Effector CD4-positive, alpha-beta T cell (primary cell): ENCODE data around the gene KIRREL1.

Experiments
- DNase-seq: peaks from one replicate; pipeline ENCODE4 v3.0.0-alpha.2; 2020

Gene KIRREL1

GRCh38 chr1:158077411-158078256, 84.2 kb downstream of the KIRREL1 start:
- DNase-seq = no peak

- no peak for DNase-seq
Observed at GRCh38 chr1:158078569-158079080, 85.2 kb downstream of the KIRREL1 start.

DNA sequence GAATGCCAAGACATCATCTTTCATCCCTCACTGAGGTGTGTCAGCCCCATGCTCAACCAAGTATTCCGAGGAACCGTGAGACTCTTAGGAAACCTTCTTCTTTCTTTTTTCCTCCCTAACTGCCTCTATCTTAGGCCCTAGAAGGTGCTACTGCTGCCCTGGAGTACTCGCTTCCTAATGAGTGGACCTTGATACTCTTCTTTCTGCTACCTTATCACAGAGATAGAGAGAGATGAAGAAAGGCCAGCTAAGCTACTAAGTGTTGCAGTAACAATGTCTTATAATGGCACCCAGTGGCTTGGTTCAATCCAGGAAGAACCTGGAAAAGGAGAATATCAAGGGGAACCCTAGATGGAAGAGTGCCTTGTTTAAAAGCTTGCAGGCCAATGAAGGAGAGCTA, 86.6 kb downstream of the KIRREL1 start:
- no peak for DNase-seq

- no peak for DNase-seq
Observed at GRCh38 chr1:158084336-158084735, 90.9 kb downstream of the KIRREL1 start.

- DNase-seq = no peak
Observed at GRCh38 chr1:158084747-158085146, 91.3 kb downstream of the KIRREL1 start.

- no peak for DNase-seq
Observed at GRCh38 chr1:158087320-158087927, 94.0 kb downstream of the KIRREL1 start.

GRCh38 chr1:158089476-158089875, 96.0 kb downstream of the KIRREL1 start:
- DNase-seq = no peak

DNA sequence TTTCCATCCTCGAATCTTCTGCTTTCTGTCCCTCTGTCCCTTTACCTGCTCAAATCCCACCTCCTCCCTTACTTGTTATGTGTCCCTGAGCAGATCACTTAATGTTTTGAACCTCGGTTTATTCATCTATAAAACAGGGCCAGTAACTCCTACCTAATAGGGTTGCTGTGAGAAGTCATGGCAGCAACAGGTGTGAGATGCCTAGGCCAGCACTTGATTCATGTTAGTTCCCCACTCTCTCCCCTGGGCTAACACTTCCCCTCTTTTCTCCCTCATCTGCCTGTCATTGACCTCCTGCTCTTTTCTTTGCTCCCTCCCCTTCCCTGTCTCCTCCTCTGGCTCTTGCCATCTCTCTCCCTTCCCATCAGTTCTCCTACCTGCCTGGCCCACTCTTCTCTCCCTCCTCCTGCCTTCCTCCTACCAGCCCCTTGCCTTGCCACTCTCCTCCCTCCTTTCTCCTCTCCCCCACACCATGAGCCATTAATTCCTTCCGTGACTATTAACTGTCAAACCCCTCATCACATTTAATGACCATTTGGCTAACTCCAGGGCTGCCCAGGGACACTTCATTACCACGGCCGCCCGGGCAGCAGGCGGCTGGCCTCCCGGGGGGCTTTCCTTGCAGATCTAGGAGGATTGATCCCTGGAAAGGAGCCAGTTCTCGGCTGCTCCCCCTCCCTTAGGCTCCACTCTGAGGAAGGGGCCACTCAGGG, 96.6 kb downstream of the KIRREL1 start:
- DNase-seq = no peak

- DNase-seq = no peak
Observed at GRCh38 chr1:158093376-158093775, 99.9 kb downstream of the KIRREL1 start.

- no peak for DNase-seq
Observed at GRCh38 chr1:158094571-158094970, 101.1 kb downstream of the KIRREL1 start.

DNA sequence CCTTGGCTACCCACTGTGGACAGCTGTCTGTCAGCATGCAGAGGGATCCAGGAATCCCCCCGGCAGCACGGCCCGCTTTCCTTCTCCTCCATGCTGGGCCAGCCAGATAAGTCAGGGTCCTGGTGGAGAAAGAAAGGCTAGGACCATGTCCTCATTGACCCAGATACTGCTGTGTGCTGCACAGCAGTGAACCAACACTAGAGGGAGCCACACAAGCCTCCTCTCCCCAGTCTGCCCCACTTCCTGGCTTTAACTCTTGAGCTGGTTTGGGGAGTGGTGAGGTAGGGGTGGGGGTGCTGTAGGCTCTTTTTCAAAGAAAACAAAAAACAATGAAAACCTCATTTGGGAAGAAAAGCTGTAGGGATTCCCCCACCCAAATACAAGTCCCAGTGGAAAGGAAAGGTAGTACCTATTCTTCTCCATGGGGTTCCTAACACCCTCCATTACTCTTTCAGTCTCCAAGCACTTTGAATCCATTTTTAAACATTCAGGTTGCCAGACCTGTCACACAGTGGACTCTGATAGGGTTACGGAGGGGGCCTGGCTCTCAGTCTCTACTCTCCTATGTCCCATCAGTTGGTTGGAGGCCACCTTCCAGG, 102.4 kb downstream of the KIRREL1 start:
- DNase-seq = no peak

- DNase-seq = no peak
Observed at GRCh38 chr1:158098256-158098655, 104.8 kb downstream of the KIRREL1 start.

- no peak for DNase-seq
Observed at GRCh38 chr1:158099185-158099584, 105.7 kb downstream of the KIRREL1 start.

DNA sequence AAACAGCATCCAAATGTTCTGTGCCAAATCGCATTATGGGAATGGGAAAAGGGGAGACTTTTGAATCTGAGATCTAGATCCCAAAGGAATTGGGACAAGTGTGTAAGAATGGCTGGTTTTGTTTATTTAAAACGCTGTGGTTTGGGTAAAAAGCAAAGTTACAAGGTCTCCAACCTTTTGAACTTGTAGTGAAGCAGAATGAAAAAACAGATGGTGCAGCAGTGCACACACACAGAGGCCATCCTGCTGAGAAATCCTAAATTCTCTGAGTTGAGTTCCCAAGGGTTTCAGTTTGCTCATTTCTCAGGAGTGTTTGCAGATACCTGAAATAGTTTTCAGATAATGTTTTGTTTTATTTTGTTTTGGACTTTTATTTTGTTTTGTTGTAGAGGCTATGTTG, 107.1 kb downstream of the KIRREL1 start:
- DNase-seq = no peak

DNA sequence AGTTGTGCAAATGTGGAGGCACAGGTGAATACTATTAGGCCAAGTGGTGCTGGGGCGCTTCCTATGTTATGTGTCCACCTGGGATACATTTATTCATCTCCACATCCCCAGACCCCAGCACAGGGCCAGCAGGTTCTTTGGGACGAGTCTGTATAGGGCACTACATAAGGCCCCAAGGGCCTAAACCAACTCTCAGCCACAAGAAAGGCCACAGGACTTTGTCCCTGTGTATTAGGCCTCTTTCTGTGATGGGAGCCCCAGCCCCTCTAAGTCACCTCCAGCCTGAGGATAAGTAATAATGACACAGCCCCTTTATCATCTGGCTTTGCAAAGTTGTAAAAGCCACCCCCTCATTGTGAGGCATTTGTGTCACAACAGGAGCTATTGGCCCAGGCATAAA, 108.0 kb downstream of the KIRREL1 start:
- DNase-seq = no peak

DNA sequence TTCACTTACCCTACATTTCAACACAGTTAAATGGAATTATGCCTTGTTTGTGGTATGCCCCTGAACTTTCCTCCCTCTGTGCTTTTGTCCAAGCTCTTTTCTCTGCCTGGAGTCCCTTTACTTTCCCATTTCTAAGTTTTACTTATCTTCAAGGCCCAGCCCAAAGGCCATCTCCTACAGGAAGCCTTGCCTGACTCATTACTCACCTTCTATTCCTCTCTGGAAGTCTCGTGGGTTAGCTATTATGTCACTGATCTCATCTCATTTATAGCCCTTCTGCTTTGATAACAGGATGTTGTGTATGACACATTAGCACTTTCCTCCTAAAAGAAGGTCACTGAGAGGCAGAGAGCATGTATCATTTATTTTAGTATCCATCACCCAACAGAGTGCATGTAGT, 108.5 kb downstream of the KIRREL1 start:
- DNase-seq = no peak

DNA sequence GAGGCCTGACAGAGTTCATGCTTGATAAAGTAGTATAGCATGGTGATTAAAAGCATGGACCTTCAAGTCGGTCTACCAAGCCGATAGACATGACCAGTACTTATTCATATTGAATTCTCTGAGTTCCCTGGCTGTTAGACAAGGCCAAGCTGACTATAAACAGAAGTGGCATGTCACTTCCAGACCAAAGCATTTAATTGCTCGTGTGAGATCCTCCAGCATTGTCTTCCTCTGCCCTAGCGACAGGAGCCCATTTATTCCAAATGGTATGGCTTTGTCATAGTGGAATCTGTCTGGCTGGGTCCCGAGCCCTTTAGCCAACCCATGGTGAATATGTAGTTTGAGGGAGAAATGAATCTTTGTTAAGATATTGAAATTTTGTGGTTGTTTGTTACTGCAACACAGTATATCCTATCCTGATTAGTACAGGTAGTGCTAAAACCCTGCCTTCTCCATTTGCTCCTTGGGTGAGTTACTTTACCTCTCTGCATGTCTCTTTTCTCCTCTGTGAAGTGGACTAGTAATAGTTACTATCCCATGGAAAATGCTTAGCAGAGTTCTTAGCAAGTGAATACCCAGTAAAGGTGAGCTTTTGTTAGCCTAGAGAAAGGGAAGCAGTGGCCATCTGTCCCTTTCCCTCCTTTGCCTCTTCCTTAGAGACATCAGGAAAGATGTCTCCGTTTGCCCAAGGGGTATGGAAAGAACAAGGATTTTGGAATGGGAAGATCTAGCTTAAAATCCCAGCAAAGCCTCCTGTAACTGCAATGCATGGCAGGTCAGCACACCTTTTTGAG, 109.6 kb downstream of the KIRREL1 start:
- no peak for DNase-seq

- no peak for DNase-seq
Observed at GRCh38 chr1:158103861-158104522, 110.5 kb downstream of the KIRREL1 start.

- DNase-seq = no peak
Observed at GRCh38 chr1:158104891-158105290, 111.4 kb downstream of the KIRREL1 start.

- DNase-seq = no peak
Observed at GRCh38 chr1:158105352-158106095, 112.1 kb downstream of the KIRREL1 start.

DNA sequence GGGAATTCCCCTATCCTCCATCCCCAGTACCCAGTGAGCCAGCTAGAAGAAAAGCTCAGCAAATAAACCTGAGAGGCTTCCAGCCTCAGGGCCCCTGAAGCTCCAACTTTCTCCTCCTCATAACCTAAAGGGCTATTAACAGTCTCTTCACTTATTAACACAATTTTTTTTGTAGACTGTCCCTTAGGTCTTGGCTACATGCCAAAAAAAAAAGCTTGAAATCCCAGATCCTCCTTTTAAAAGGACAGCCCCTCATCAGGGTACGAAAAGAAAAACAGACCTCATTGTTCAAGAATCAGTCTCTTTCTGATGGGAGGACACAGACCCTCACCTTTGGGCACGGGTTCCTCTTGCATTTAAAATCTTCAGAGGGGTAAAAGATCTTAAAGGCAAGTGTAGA, 114.5 kb downstream of the KIRREL1 start:
- no peak for DNase-seq
